GM23338 (cell line): ENCODE data around the gene REL.

ENCODE experiments used
- JUNB ChIP-seq: IDR thresholded peaks from one replicate; pipeline ENCODE4 v1.6.1; 2016; ENCODE audit warnings: antibody characterized with exemption; ENCODE audit not compliant: unreplicated experiment
- TF ChIP-seq, protein P1 (sequence below), 2 experiments: fragments of 200-600 bp in 1 of 2; sonication (generic) in 1 of 2; conservative IDR thresholded peaks; 2 replicates each; pipeline versions ENCODE4 v1.5.1 to v1.6.1; 2016 to 2017; ENCODE audit warnings: antibody characterized with exemption in 2 of 2, low read depth in 2 of 2, mild to moderate bottlenecking in 2 of 2, moderate library complexity in 1 of 2

DNA sequence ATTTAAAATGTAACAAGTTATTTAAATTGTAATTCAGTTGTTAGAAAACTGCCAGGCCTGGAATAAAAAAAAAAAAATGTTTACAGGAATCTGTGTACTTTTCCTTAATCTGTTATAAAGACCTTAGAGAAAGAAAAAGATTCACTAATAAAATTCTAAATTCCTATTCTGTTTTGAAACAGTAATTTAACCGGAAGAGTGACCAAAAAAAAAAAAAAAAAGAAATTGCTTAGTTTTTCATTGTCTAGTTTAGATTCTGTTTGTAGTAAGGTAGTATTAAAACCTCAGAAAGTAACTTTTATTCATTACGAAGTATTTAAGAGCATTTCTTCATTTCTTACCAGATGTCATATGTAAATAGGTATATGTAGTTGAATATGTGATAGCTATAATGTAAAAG lies 2.5 kb downstream of the REL start:
- no peak for TF ChIP-seq JUNB
- TF ChIP-seq, protein P1, sequence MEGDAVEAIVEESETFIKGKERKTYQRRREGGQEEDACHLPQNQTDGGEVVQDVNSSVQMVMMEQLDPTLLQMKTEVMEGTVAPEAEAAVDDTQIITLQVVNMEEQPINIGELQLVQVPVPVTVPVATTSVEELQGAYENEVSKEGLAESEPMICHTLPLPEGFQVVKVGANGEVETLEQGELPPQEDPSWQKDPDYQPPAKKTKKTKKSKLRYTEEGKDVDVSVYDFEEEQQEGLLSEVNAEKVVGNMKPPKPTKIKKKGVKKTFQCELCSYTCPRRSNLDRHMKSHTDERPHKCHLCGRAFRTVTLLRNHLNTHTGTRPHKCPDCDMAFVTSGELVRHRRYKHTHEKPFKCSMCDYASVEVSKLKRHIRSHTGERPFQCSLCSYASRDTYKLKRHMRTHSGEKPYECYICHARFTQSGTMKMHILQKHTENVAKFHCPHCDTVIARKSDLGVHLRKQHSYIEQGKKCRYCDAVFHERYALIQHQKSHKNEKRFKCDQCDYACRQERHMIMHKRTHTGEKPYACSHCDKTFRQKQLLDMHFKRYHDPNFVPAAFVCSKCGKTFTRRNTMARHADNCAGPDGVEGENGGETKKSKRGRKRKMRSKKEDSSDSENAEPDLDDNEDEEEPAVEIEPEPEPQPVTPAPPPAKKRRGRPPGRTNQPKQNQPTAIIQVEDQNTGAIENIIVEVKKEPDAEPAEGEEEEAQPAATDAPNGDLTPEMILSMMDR (conservative IDR thresholded peaks at IDR 0.05; ENCODE audit: low read depth in 2 of 2), result no peak
